H1 (cell line): ENCODE data around the gene ASPHD2.

Source experiments
- CREB1 ChIP-seq: IDR thresholded peaks from 2 replicates; pipeline ENCODE4 v1.6.1; 2012; ENCODE audit warnings: inconsistent platforms
- CTCF ChIP-seq, 3 experiments: IDR thresholded peaks; 1 replicate in 2 of 3; 2 replicates in 1 of 3; pipeline versions ENCODE4 v1.5.1 to v1.6.1; 2011; ENCODE audit warnings: low read length in 3 of 3, mild to moderate bottlenecking in 3 of 3, inconsistent platforms in 2 of 3, low read depth in 1 of 3, moderate library complexity in 1 of 3; ENCODE audit not compliant: insufficient read depth in 1 of 3; ENCODE audit errors: control extremely low read depth in 1 of 3
- EZH2 ChIP-seq: fragments of 200-600 bp; sonication (generic); IDR thresholded peaks from 2 replicates; pipeline ENCODE4 v1.7.1; 2012; ENCODE audit warnings: low read depth, mild to moderate bottlenecking, moderate library complexity, low read length, inconsistent platforms; ENCODE audit not compliant: severe bottlenecking
- NRF1 ChIP-seq: IDR thresholded peaks from 2 replicates; pipeline ENCODE4 v1.6.1; 2011; ENCODE audit warnings: mild to moderate bottlenecking, low read depth, low read length, improper control_type of control experiment
- POLR2AphosphoS5 ChIP-seq: IDR thresholded peaks from 2 replicates; pipeline ENCODE4 v1.6.1; 2011; ENCODE audit warnings: low read depth, low read length
- RAD21 ChIP-seq, 2 experiments: IDR thresholded peaks in 1 of 2; conservative IDR thresholded peaks in 1 of 2; 2 replicates each; pipeline ENCODE4 v1.6.1; 2011; ENCODE audit warnings: low read depth in 2 of 2, low read length in 2 of 2, improper control_type of control experiment in 1 of 2, inconsistent platforms in 1 of 2, mild to moderate bottlenecking in 1 of 2, moderate library complexity in 1 of 2

GRCh38 chr22:26398741-26399153 lies 30.3 kb upstream of the ASPHD2 start:
- TF ChIP-seq RAD21 (IDR thresholded peaks at IDR 0.05 in 1 of 2, conservative IDR thresholded peaks at IDR 0.05 in 1 of 2; ENCODE audit: low read depth in 2 of 2, low read length in 2 of 2) (peak; percentile 91 to 92), CREB1 (no peak), CTCF (IDR thresholded peaks at IDR 0.05; ENCODE audit: control extremely low read depth in 1 of 3, insufficient read depth in 1 of 3, low read depth in 1 of 3, low read length in 3 of 3) (peak; percentile 66 to 82 (median 79)), EZH2 (no peak), POLR2AphosphoS5 (no peak), NRF1 (no peak)
